NCI-H748 treated with DMSO at 0.1 percent for 48 hours (cell line): ENCODE data around the gene FBXO38.

Source experiments
- DNase-seq: peaks from one replicate; lab custom pipeline; 2025; lab: John Stamatoyannopoulos, UW

FBXO38 gene

GRCh38 chr5:148474025-148474511 lies 90.3 kb downstream of the FBXO38 start:
- no peak for DNase-seq

DNA sequence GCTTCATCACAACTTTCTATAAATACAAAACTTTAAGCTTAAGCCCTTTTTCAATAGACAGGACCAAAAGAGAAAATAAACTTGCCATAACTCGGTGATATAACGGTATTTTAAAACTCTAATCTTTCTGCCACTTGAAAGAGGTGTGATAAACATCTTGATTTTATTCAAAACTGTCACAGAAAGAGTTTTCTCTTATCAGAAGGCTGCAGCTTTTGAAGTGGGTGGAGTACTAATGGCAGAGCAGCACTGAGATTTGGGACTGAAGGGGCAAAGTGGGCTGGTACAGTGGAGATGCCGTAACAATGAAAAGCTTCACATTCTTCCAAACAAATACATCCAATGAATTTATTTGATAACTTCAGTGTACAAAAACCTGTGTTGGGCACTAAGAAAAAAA lies 92.5 kb downstream of the FBXO38 start:
- no peak for DNase-seq

GRCh38 chr5:148477429-148477828 lies 93.7 kb downstream of the FBXO38 start:
- no peak for DNase-seq

DNA sequence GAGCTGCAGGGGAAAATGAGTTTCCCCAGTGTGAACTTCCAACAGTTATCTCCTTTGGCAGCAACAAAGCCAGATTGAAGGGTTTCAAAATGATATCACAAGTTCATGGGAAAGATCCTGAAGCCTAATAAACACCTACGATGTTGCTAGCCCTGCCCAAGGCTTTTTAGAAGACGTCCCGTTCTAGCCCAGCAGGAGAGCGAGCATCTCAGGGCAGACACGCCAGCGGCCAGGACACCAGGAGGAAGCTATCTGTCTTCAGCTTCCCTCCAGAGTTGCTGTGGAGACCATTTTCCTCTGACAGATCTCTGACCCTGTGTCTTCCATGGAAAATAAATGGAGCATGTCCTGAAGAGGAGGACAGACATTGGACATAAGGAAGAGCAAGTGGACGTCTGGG lies 98.4 kb downstream of the FBXO38 start:
- no peak for DNase-seq

GRCh38 chr5:148482697-148483462 lies 99.1 kb downstream of the FBXO38 start:
- no peak for DNase-seq

- no peak for DNase-seq
These were observed 100.0 kb downstream of the FBXO38 start for GRCh38 chr5:148483750-148484149.

GRCh38 chr5:148484651-148485050 lies 100.9 kb downstream of the FBXO38 start:
- no peak for DNase-seq

GRCh38 chr5:148486456-148486855 lies 102.7 kb downstream of the FBXO38 start:
- DNase-seq, result no peak

GRCh38 chr5:148488757-148489156 lies 105.0 kb downstream of the FBXO38 start:
- no peak for DNase-seq

DNA sequence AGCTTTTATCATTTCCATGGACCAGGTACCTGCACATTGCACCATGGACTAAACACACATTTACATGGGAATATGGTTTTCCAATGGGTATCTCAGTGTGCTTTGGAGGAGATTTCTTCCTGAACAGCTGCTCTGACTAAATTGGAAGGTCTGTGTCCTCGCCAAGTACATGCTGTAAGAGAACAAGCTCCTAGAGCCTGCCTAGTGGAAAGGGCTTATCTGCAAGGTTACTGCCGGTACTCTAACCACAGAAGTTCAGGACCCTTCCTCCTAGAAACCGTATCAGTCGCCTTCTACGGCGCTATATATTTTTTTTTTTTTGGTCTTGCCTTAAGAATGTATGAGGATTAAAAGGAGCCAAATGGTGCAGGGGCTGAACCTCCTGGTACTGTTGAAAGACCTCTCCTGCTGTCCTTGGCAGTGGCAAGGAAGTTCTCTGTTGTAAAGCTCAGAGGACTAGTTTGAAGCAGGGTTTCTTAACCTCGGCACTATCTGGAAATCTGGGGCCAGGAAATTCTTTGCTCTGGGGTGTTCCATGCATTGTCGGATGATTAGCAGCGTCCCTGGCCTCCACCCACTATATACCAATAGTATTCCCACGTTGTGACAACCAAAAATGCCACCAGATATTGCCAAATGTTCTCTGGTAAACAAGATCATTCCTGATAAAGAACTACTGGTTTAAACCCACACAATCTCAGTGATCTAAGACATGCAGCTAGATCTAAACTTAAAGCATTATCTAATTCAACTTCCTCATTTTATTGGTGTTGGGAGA lies 107.4 kb downstream of the FBXO38 start:
- no peak for DNase-seq

- DNase-seq, result no peak
These were observed 108.0 kb downstream of the FBXO38 start for GRCh38 chr5:148491793-148492184.

GRCh38 chr5:148492351-148492750 lies 108.6 kb downstream of the FBXO38 start:
- DNase-seq, result no peak
